HG03520 (cell line): ENCODE data around the gene MACROD2.

Source experiments
- ATAC-seq: cut with Tn5 transposase; IDR thresholded peaks from one replicate; pipeline ENCODE4 v1.9.1; 2021; ENCODE audit warnings: mild to moderate bottlenecking, moderate library complexity; ENCODE audit not compliant: unreplicated experiment

The MACROD2 gene

DNA sequence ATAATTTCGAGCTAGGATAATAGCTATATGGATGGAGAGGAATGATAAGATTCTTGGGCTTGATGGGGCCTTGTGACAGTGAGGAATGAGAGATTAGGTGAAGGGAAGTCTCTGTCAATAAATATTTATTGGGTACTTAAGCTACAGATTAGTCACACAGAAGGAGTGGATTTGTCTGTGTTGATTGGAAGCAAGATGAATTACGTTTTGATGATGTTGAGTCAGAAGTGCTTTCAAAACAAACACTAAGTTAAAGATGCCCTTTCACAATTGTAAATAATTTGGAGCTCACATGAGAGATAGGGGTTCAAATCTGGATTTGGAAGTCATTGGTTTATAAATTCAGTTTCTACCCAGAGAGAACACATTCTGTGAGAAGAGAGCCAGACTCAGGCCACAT lies 1743.7 kb downstream of the MACROD2 start:
- ATAC-seq, result no peak

DNA sequence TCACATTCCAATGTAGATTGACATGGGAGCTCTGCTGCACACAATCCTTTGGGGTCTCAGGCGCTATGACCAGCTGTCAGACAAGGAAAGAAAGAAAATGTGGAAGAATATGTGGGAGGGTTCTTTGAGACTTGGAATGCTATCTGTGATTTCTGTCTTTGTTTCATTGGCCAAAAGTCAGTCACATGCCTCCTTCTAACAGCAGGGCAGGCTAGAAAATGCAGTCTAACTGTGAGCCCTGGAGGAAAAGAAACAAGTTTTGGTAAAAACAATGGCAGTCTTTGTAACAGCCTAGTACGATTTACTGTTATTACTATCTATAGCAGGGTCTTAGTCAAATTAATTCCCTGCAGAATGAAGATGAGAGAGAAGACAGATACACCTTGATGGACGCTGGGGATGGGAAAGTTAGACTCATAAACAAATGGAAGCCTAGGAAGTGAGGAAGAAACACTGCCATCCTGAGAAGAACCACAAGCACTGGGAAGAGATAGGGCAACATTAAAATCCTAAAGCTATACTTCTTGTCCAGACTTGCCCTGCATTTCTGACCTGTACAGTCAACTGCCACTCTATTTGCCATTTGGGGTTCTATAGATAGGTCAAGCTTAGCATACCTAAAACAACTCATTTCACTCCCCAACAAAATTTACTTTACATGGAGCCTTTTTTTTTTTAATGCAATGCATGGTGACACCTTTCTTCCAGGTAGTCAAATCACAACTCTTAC lies 1744.9 kb downstream of the MACROD2 start:
- no peak for ATAC-seq

DNA sequence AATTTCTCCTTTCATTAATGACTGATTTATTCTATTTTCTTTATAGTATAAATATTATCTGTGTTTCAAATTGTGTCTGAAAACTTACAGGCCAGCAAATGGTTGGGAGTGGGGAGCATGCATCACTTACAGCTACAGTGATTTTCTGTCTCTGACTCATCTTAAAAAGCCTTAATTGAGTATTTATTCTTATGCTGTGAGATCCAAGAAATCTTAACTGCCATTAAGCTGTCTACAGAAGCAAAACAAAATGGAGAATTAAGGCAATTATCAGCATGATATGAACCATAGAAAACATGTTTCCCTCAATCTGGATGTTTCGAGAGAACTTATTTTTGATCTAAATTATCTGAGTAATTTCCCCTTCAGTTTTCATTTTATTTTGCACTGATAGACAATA lies 1746.8 kb downstream of the MACROD2 start:
- ATAC-seq, result no peak

DNA sequence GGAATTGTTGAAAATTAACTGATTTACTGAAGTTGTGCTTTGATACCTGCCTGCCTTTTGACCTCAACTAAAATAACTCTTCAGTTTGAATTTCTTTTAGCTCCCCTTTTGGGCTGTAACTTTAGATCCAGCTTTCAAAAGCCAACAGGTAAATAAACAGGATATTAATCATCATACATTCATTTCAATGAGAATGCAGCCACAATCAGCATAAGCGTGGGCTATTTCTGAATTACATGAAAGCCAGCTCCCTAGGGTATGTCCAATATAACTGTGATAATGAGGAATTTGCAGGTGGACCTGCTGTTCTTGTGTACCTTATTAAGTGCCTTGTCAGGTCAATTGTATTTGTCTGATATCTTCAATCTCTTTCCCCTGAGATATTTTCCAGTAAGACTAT lies 1747.3 kb downstream of the MACROD2 start:
- no peak for ATAC-seq

DNA sequence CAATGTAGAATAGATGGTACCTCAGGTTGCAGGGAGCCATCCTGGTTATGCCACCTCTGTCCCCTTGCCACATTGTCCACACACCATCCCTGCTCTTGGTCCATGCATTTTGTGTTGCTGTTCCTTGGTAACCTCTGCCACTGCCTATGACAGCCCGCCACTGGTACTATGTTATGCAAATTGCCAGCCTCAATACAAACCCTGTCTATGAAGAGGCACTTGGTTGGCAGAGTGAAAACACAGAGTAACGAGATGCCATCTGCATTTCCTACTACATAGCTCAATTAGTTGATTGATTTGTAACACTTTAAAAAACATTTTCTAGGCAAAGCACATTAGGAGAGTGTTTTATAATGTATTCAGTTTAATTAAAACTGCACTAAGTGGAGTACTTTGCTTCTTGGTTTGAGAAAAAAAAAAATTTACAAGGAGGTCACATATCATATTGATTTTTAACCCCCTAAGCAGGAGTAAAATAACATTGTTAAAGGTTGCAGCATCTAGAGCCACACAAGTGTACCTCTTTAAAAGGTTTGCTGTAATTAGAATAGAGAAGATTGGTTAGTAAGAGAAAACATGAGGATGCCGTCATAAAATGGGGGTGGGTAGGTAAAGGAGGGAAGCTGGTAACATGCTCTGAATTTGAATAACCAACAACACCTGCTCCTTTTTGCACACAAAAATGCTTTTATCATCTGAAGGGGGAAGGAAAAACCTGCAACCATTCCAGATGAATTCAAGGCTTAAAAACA lies 1760.9 kb downstream of the MACROD2 start:
- no peak for ATAC-seq

DNA sequence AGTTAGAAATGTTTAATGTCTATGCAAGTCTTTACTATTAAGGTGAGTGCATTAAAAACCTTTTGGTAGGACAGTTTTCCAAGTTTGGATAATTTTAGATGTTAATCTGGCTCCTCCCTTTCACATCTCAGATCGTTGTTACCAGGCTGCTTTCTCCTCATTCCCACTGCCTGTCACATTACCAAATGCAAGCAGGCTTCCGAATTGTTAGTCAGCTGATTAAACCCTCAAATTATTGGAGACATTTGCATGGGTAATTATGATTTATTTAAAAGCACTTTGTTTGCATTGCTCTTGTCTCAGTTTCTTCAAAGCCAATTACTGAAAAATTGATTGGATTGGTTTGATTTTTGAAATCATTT lies 1761.4 kb downstream of the MACROD2 start:
- no peak for ATAC-seq

DNA sequence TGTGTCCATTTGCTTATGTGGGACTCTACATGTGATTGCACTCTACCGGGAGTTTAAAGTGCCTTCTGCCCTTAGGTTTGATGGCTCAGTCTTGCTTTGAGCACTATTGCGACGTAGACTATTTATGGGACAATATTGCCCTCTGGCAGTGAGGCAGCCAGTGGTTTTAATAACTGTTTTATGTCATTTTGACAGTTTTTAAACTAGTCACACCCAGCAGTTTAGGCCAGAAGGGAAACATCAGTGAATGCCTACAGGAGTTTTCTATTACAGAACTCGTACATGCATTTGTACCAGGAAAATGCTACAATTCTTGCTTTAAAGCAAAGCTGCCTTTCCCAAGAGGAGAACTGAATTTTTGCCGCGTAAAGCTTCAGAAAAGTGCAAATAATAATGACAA lies 1764.3 kb downstream of the MACROD2 start:
- ATAC-seq, result no peak

DNA sequence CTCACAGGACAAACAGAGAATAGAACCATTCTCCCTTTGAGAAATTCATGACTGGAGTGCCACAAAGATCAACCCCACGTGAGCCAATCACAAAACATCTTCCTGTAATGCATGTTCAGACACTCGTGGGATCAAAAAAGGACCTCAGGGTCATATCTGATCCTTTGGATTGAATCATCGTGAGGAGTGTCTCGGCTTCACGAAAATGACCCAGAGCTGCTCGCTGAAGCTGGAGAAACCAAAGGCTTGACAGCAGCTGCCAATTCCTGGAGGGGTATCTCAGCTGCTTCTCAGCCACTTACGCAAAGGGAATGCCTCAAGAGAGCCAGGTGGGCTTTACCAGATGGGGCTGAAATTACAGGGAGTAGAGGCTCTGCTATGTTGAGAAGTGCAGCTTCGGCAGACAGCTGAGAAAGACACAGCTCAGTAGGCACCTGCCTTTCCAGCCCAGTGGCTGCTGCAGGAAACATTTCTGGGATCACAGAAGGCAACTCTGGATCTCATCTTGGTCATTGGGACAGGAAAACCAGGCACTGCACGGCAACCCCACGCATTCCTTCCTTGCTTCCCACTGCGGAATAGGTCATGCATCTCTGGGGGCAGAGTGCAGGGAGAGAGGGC lies 1764.8 kb downstream of the MACROD2 start:
- ATAC-seq, result no peak

DNA sequence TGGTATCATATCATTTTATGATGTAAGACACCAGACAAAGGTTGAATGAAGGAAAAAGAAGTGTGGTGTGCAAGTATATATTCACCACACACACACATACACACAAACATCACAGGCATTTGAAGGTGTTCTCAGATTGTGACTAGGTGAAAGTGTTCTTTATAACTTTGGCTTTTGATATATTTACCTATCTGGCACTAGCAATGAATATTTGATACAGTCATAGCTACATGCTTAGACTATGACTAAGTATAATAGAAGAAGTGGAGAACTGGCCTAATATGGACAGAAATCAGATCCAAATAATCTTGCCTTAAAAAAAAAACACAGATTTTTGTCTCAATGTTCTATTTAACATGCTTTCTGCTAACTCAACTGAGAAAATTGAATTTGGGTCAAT lies 1768.0 kb downstream of the MACROD2 start:
- ATAC-seq, result no peak

DNA sequence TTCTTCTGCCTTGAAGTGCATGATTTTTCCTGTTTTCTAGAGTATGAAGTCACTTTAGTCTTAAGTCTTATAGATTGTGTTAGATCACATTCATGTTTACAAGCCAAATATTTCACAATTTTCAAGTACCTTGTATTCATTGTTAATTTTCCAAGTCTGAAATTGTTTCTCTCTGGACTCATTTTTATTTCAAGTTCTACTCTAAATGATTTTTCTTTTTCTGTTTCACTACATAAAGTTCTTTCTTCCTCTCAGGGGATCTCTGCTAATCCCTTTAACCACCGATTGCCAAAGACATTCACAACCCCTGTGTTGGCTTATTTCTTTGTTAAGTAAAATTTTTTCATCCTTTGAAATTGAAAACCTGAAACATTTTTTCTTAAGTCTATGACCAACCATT lies 1772.3 kb downstream of the MACROD2 start:
- no peak for ATAC-seq

DNA sequence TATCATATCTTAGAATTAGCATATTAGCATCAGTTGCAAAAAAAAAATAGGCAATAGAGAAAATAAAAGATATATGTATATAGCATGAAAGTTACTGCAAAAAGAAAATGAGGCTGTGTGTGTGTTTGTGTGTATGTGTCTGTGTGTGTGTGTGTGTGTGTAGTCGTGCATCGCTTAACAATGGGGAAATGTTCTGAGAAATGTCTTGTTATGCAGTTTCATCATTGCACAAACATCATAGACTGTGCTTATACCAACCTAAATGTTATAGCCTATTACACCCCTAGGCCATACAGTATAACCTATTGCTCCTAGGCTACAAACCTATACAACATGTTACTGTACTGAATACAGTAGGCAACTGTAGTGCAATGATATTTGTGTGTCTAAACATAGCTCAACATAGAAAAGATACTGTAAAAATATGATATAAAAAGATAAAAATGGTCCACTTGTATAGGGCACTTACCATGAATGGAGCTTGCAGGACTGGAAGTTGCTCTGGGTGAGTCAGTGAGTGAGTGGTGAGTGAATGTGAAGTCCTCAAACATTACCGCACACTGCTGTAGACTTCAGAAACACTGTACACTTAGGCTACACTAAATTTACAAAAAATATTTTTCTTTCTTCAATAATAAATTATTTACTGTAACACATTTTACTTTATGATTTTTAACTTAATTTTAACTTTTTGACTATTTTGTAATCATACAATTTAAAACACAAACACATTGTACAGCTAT lies 1772.9 kb downstream of the MACROD2 start:
- ATAC-seq, result no peak

DNA sequence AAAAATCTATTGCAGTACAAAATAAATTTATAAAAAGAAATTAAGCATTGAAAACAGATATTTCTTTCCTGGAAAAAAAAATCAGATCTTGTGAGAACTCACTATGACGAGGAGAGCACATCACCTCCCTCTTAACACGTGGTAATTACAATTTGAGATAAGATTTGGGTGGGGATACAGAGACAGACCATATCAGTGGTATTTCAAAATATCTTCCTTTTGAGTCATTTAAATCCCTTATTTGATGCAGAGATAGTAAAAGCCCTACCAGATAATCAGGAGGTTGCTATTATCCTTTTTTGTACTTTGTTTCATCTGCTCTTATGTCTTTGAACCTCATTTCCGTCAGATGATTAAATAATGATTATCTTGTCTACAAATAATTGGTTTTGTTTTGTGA lies 1777.5 kb downstream of the MACROD2 start:
- ATAC-seq, result no peak

DNA sequence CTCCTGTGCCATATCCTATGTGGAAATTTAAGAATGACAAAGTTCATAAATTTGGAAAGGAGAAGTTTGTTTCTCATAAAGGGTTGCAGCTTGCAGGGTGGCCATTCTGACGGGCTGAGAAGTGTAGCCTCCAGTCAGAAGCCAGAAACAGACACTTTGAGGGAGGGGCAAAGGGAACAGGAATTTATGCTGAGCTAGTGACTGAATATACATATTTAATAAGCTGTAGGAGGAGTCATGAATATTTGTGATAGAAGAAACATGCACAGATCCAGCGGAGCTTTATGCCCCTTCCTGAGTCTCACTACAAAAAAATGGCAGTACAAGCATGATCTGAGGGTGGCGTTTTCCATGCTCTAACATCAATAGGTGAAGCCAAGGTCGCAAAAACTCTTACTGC lies 1779.6 kb downstream of the MACROD2 start:
- ATAC-seq, result no peak

DNA sequence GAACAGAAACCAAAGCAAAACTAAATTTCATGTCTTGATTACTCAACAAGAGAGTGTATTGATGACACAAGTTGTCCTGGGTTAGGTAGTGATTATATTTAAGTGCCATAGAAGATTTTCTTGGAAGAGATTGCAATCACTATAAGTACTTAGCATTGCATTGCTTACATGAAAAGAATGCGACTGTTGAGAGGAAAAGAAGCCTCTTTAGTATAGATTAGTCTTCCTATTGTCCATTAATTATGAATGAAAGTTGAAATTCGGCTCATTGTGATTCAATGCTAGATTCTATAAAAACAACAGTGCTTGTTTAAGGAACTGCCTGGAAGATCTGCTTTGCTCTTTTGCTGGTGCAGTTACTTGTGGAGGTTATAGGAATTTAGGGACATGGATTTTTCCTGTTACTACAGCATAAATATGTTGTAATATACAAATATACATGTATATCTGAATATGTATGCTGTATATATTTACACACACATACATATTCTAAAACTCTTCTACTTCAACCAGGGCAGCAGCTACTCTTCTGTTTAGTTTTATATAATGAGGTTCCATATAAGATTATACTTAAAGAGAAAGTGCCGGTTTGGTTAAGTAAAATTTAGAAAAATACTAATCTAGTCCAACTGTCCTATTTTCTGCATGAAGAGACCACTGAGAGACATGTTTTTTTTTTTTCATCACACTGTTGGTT lies 1781.6 kb downstream of the MACROD2 start:
- no peak for ATAC-seq

DNA sequence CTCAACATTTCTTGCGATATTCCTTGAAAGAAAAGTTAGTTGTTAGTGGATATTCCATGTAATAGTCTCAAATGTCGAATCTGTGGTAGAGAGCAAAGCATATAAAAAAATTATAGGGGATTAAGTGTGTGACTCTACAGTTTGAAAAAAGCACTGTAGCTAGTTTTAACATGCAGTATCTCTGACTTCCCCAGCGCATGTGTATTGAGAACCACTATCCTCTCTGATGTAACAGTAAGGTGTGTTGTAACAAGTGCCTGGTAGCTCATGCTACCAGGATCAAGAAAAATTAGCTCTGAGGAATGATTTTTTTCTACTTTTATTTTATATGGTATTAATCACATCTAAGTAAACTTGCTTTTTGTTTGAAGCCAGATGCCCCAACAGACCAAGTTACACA lies 1788.7 kb downstream of the MACROD2 start:
- no peak for ATAC-seq

DNA sequence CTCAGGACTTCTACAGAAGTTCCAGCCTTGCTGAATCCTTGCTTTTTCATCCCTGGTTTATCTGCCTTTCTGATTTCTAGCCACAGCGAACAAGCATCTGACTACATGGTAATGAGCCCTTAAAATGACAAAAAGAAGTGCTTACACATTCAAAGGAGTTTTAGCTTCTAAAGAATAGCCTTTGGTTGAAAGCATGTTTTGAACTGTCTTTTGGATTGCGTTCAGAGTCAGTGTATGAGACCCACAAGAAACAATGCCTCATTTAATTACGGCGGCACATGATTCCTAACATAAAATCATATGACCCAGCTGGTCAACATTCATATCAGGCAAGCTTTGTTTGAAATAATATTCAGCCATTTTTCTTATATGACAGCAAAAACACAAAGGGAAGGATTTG lies 1793.8 kb downstream of the MACROD2 start:
- no peak for ATAC-seq

DNA sequence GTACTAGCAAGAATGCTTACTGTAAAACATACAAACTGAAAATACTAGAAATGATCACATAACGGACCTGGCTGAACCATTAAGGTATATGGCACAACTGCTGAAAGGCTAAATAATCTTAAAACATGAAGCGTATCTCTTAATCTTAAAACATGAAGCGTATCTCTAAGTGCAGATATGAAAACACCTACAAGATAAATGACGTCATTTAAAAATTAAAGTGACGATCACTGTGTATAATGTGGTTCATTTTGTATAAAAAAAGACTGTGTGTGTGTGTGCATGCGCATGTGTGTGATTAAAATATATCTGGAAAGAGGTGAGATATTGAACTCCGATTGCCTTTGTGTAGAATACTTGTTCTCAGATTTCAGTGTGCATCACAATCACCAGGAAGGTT lies 1797.5 kb downstream of the MACROD2 start:
- no peak for ATAC-seq

DNA sequence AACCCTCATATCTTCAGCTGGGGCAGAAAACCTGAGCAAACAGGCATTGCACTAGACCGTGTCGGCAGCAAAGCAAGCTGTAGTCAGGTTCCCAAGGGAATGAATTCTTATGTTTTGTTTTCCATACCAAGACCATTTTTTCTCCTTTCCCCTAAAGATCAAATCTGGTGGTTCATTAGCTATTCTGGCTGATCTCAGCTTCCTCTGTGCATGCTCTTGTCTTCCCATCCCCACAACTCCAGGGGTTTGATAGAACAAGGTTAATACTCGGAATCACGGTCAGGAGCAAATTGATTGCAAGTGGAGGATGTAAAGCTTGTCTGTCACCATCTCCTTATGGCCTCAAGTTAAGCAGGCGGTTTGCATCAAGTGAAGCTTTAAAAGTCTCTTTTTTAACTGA lies 1799.1 kb downstream of the MACROD2 start:
- no peak for ATAC-seq

DNA sequence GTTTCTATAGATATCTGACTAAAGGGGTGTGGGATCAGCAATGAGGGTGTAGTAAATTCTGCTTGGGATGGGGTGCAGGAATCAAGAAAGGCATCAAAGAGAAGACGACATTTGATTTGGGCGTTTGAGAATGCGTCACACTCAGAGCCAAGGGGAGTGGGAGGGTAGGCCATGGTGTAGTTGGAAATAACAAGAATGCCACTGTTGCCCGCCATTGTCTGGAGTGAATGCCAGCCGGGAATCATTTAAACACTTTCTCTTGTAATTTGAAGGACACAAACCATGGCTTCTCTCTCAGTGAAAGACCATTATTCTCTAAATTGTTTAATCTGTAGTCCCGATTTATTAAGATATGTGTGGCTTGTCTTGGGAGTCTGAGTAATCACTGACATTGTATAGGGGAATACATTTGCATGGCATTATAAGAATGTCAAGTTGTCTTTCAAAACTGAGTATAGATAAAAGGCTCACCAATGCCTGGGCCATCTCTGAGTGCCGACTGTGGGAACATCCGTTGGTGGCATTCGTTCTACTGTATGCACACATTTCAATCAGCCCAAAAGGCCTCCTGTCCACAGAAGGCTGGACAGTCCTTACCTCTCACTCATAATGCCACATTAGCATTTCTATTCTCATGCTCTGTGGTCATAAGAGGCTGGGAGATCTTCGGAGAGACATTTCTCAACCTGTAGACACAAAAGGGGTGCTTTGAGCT lies 1800.1 kb downstream of the MACROD2 start:
- no peak for ATAC-seq

DNA sequence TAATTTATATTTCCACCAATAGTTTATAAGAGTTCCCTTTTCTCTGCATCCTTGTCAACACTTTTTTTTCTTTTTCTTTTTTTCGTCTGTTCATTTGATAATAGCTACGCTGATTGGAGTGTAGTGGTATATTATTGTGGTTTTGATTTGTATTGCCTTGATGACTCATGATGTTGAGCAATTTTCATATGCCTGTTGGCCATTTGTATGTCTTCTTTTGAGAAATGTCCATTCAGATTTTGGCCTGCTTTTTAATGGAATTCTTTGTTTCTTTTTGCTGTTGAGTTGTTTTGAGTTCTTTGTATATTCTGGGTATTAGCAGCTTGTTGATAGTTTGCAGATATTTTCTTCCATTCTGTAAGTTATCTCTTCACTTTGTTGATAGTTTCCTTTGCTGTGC lies 1804.6 kb downstream of the MACROD2 start:
- no peak for ATAC-seq
